ENCODE measurements around the gene CELF2.

Gene CELF2

GRCh38 chr10:11299125-11299524 lies 281.5 kb downstream of the CELF2 start:
- peak overlapping the region; percentile 71 for H3K23ac ChIP-seq (ENCODE audit: low read depth, low read length, poor library complexity)
- H2AK5ac ChIP-seq (ENCODE audit: low read depth, low read length) = peak overlapping the region; percentile 57
- H3K18ac ChIP-seq (ENCODE audit: low read length) = peak overlapping the region; percentile 65
- no peaks in the 10 kb centered on the region for H3K27me3 ChIP-seq (ENCODE audit: control insufficient read depth in 3 of 3, insufficient read depth in 3 of 3, low read depth in 1 of 3, low read length in 3 of 3)
- no CpG with 5 or more reads among the region's 11 CpGs for WGBS, 2 donors (ENCODE audit: extremely low coverage in 2 of 2, insufficient read length in 2 of 2, insufficient replicate concordance in 1 of 2)
- H3K9ac ChIP-seq (ENCODE audit: low read depth, low read length, poor library complexity) = no peak overlapping the region
- DNase-seq (ENCODE audit: low spot score) = no peak
- H3K36me3 ChIP-seq (replicated peaks in 1 of 2; ENCODE audit: control insufficient read depth in 2 of 2, insufficient read depth in 2 of 2, low read length in 2 of 2) = peaks cover 0 to 12% of the 10 kb centered on the region in 2 donors
- H2BK12ac ChIP-seq (ENCODE audit: low read length) = no peak overlapping the region
- H3K4me2 ChIP-seq (ENCODE audit: insufficient read depth, low read length, poor library complexity, severe bottlenecking) = no peak overlapping the region
- H3K4me3 ChIP-seq (ENCODE audit: low read length in 2 of 2) = no peak overlapping the region
- H4K91ac ChIP-seq (ENCODE audit: low read depth, low read length, poor library complexity) = no peak overlapping the region
- no peak overlapping the region for H3K4ac ChIP-seq (ENCODE audit: low read length)
- H2BK120ac ChIP-seq (ENCODE audit: low read depth, low read length) = no peak overlapping the region
- H3K14ac ChIP-seq (ENCODE audit: low read length) = no peak overlapping the region
- H3K27ac ChIP-seq (replicated peaks; ENCODE audit: low read length) = no peak overlapping the region
- peaks cover 3% of the 10 kb centered on the region for H3K79me1 ChIP-seq (ENCODE audit: low read depth, low read length)
- peaks cover 0 to 7% of the 10 kb centered on the region in 2 donors for H3K9me3 ChIP-seq (replicated peaks in 1 of 2; ENCODE audit: control insufficient read depth in 2 of 2, insufficient read depth in 1 of 2, low read depth in 1 of 2, low read length in 2 of 2)
- H2BK15ac ChIP-seq (ENCODE audit: low read length) = no peak overlapping the region
- H3K4me1 ChIP-seq (ENCODE audit: control insufficient read depth in 2 of 2, insufficient read depth in 1 of 2, low read depth in 1 of 2, low read length in 2 of 2) = peaks cover 2 to 8% of the 10 kb centered on the region in 2 donors
- no peak overlapping the region for H4K8ac ChIP-seq (ENCODE audit: low read depth, low read length)
- no peak overlapping the region for H2BK5ac ChIP-seq (ENCODE audit: low read length)
- no peak overlapping the region for H2AFZ ChIP-seq (ENCODE audit: low read length)

GRCh38 chr10:11300026-11300425 lies 282.4 kb downstream of the CELF2 start:
- no CpG with 5 or more reads among the region's 8 CpGs for WGBS, 2 donors (ENCODE audit: extremely low coverage in 2 of 2, insufficient read length in 2 of 2, insufficient replicate concordance in 1 of 2)
- Histone ChIP-seq H3K27me3 (ENCODE audit: control insufficient read depth in 3 of 3, insufficient read depth in 3 of 3, low read depth in 1 of 3, low read length in 3 of 3) (no peaks in the 10 kb centered on the region), H3K4ac (ENCODE audit: low read length) (no peak overlapping the region), H2BK120ac (ENCODE audit: low read depth, low read length) (no peak overlapping the region), H3K14ac (ENCODE audit: low read length) (no peak overlapping the region), H3K9me3 (replicated peaks in 1 of 2; ENCODE audit: control insufficient read depth in 2 of 2, insufficient read depth in 1 of 2, low read depth in 1 of 2, low read length in 2 of 2) (peaks cover 0 to 7% of the 10 kb centered on the region in 2 donors), H3K23ac (ENCODE audit: low read depth, low read length, poor library complexity) (no peak overlapping the region), H2AFZ (ENCODE audit: low read length) (no peak overlapping the region), H2BK15ac (ENCODE audit: low read length) (no peak overlapping the region), H3K4me2 (ENCODE audit: insufficient read depth, low read length, poor library complexity, severe bottlenecking) (no peak overlapping the region), H4K8ac (ENCODE audit: low read depth, low read length) (no peak overlapping the region), H2BK5ac (ENCODE audit: low read length) (no peak overlapping the region), H4K91ac (ENCODE audit: low read depth, low read length, poor library complexity) (no peak overlapping the region), H2BK12ac (ENCODE audit: low read length) (no peak overlapping the region), H3K36me3 (replicated peaks in 1 of 2; ENCODE audit: control insufficient read depth in 2 of 2, insufficient read depth in 2 of 2, low read length in 2 of 2) (peaks cover 0 to 12% of the 10 kb centered on the region in 2 donors), H2AK5ac (ENCODE audit: low read depth, low read length) (no peak overlapping the region), H3K9ac (ENCODE audit: low read depth, low read length, poor library complexity) (no peak overlapping the region), H3K18ac (ENCODE audit: low read length) (no peak overlapping the region), H3K4me1 (ENCODE audit: control insufficient read depth in 2 of 2, insufficient read depth in 1 of 2, low read depth in 1 of 2, low read length in 2 of 2) (peaks cover 2 to 8% of the 10 kb centered on the region in 2 donors), H3K4me3 (ENCODE audit: low read length in 2 of 2) (no peak overlapping the region), H3K79me1 (ENCODE audit: low read depth, low read length) (peaks cover 3% of the 10 kb centered on the region), H3K27ac (replicated peaks; ENCODE audit: low read length) (no peak overlapping the region)
- DNase-seq (ENCODE audit: low spot score) = no peak

GRCh38 chr10:11300563-11300962 lies 282.9 kb downstream of the CELF2 start:
- H2AFZ ChIP-seq (ENCODE audit: low read length) = no peak overlapping the region
- H3K14ac ChIP-seq (ENCODE audit: low read length) = no peak overlapping the region
- peaks cover 3% of the 10 kb centered on the region for H3K79me1 ChIP-seq (ENCODE audit: low read depth, low read length)

GRCh38 chr10:11301571-11302111 lies 284.0 kb downstream of the CELF2 start:
- peaks cover 0 to 12% of the 10 kb centered on the region in 2 donors for H3K9me3 ChIP-seq (replicated peaks in 1 of 2; ENCODE audit: control insufficient read depth in 2 of 2, insufficient read depth in 1 of 2, low read depth in 1 of 2, low read length in 2 of 2)
- H3K79me1 ChIP-seq (ENCODE audit: low read depth, low read length) = peaks cover 3% of the 10 kb centered on the region
- peak overlapping the region; percentile 72 for H2BK5ac ChIP-seq (ENCODE audit: low read length)
- no peak overlapping the region for H2BK12ac ChIP-seq (ENCODE audit: low read length)
- no peak overlapping the region for H3K14ac ChIP-seq (ENCODE audit: low read length)
- H3K18ac ChIP-seq (ENCODE audit: low read length) = no peak overlapping the region
- H3K4me2 ChIP-seq (ENCODE audit: insufficient read depth, low read length, poor library complexity, severe bottlenecking) = no peak overlapping the region
- H3K4me3 ChIP-seq (ENCODE audit: low read length in 2 of 2) = no peak overlapping the region
- H3K9ac ChIP-seq (ENCODE audit: low read depth, low read length, poor library complexity) = no peak overlapping the region
- no peak overlapping the region for H2AFZ ChIP-seq (ENCODE audit: low read length)
- H3K23ac ChIP-seq (ENCODE audit: low read depth, low read length, poor library complexity) = no peak overlapping the region
- H2AK5ac ChIP-seq (ENCODE audit: low read depth, low read length) = no peak overlapping the region
- no peak overlapping the region for H4K8ac ChIP-seq (ENCODE audit: low read depth, low read length)
- H4K91ac ChIP-seq (ENCODE audit: low read depth, low read length, poor library complexity) = no peak overlapping the region
- H3K36me3 ChIP-seq (replicated peaks in 1 of 2; ENCODE audit: control insufficient read depth in 2 of 2, insufficient read depth in 2 of 2, low read length in 2 of 2) = peaks cover 0 to 14% of the 10 kb centered on the region in 2 donors
- H3K4ac ChIP-seq (ENCODE audit: low read length) = no peak overlapping the region
- H2BK15ac ChIP-seq (ENCODE audit: low read length) = no peak overlapping the region
- H3K27ac ChIP-seq (replicated peaks; ENCODE audit: low read length) = no peak overlapping the region
- no peak overlapping the region for H2BK120ac ChIP-seq (ENCODE audit: low read depth, low read length)
- no peak for DNase-seq (ENCODE audit: low spot score)
- peaks cover 2 to 11% of the 10 kb centered on the region in 2 donors for H3K4me1 ChIP-seq (ENCODE audit: control insufficient read depth in 2 of 2, insufficient read depth in 1 of 2, low read depth in 1 of 2, low read length in 2 of 2)
- no peaks in the 10 kb centered on the region for H3K27me3 ChIP-seq (ENCODE audit: control insufficient read depth in 3 of 3, insufficient read depth in 3 of 3, low read depth in 1 of 3, low read length in 3 of 3)
- no CpG with 5 or more reads among the region's 22 CpGs for WGBS, 2 donors (ENCODE audit: extremely low coverage in 2 of 2, insufficient read length in 2 of 2, insufficient replicate concordance in 1 of 2)

More at GRCh38 chr10:11300563-11300962, 282.9 kb downstream of the CELF2 start:
- Histone ChIP-seq H3K23ac (ENCODE audit: low read depth, low read length, poor library complexity) (no peak overlapping the region), H4K8ac (ENCODE audit: low read depth, low read length) (no peak overlapping the region), H2BK12ac (ENCODE audit: low read length) (no peak overlapping the region), H4K91ac (ENCODE audit: low read depth, low read length, poor library complexity) (no peak overlapping the region), H2BK15ac (ENCODE audit: low read length) (no peak overlapping the region), H3K18ac (ENCODE audit: low read length) (no peak overlapping the region), H3K27me3 (ENCODE audit: control insufficient read depth in 3 of 3, insufficient read depth in 3 of 3, low read depth in 1 of 3, low read length in 3 of 3) (no peaks in the 10 kb centered on the region), H3K9me3 (replicated peaks in 1 of 2; ENCODE audit: control insufficient read depth in 2 of 2, insufficient read depth in 1 of 2, low read depth in 1 of 2, low read length in 2 of 2) (peaks cover 0 to 8% of the 10 kb centered on the region in 2 donors), H2BK5ac (ENCODE audit: low read length) (no peak overlapping the region), H2BK120ac (ENCODE audit: low read depth, low read length) (no peak overlapping the region), H3K4me2 (ENCODE audit: insufficient read depth, low read length, poor library complexity, severe bottlenecking) (no peak overlapping the region), H3K4ac (ENCODE audit: low read length) (no peak overlapping the region), H3K9ac (ENCODE audit: low read depth, low read length, poor library complexity) (no peak overlapping the region), H3K36me3 (replicated peaks in 1 of 2; ENCODE audit: control insufficient read depth in 2 of 2, insufficient read depth in 2 of 2, low read length in 2 of 2) (peaks cover 0 to 12% of the 10 kb centered on the region in 2 donors), H3K4me3 (ENCODE audit: low read length in 2 of 2) (no peak overlapping the region), H3K27ac (replicated peaks; ENCODE audit: low read length) (no peak overlapping the region), H2AK5ac (ENCODE audit: low read depth, low read length) (no peak overlapping the region), H3K4me1 (ENCODE audit: control insufficient read depth in 2 of 2, insufficient read depth in 1 of 2, low read depth in 1 of 2, low read length in 2 of 2) (peaks cover 2 to 8% of the 10 kb centered on the region in 2 donors)
- no peak for DNase-seq (ENCODE audit: low spot score)
- WGBS, 2 donors (ENCODE audit: extremely low coverage in 2 of 2, insufficient read length in 2 of 2, insufficient replicate concordance in 1 of 2) = no CpG with 5 or more reads among the region's 14 CpGs
